B cell (primary cell): Measurements from ENCODE around the gene CC2D2A. TPM values are rescaled to one million over a fixed set of nuclear protein-coding genes. Genes with fewer than 3 reads are reported as not detected.

Source experiments
- ATAC-seq: fragments of 200-7000 bp; cut with Tn5 transposase; one replicate; pipeline ENCODE4 v1.10.0; 2021; ENCODE audit warnings: low read depth, mild to moderate bottlenecking, moderate number of reproducible peaks, moderate library complexity
- CTCF ChIA-PET: fragments of 350-600 bp; sonication (Branson Sonifier 250); formaldehyde crosslinking; loops from one replicate; lab custom pipeline; 2021; ENCODE audit warnings: antibody characterized with exemption, inconsistent platforms; lab: Charles Lee
- POLR2A ChIA-PET: fragments of 350-600 bp; sonication (Branson Sonifier 250); formaldehyde crosslinking; loops from one replicate; lab custom pipeline; 2021; ENCODE audit warnings: antibody characterized with exemption; lab: Charles Lee
- DNase-seq: peaks from one replicate; pipeline ENCODE4 v3.0.0; 2013
- H2AFZ ChIP-seq: 2 replicates; pipeline ENCODE4 v1.6.1; 2012; ENCODE audit warnings: mild to moderate bottlenecking, low read depth, low read length; ENCODE audit not compliant: insufficient read depth, poor library complexity, severe bottlenecking
- H3K27ac ChIP-seq, 2 donors: 1 replicate in 1 of 2; 2 replicates in 1 of 2; pipeline ENCODE4 v1.5.1; 2012 to 2013; ENCODE audit warnings: low read length in 2 of 2, mild to moderate bottlenecking in 2 of 2, moderate library complexity in 1 of 2
- H3K27me3 ChIP-seq, 4 experiments: fragments of 200-600 bp in 1 of 4; sonication (generic) in 1 of 4; replicated peaks in 1 of 4; 1 replicate in 2 of 4; 2 replicates in 2 of 4; pipeline versions ENCODE4 v1.6.1 to v1.7.0; 2013 to 2016; ENCODE audit warnings: low read length in 3 of 4, mild to moderate bottlenecking in 2 of 4, mixed read lengths in 1 of 4, moderate library complexity in 1 of 4; ENCODE audit not compliant: insufficient read depth in 4 of 4, control insufficient read depth in 3 of 4; ENCODE audit errors: control extremely low read depth in 1 of 4
- H3K36me3 ChIP-seq, 2 experiments: replicated peaks in 1 of 2; 1 replicate in 1 of 2; 2 replicates in 1 of 2; pipeline versions ENCODE4 v1.6.1 to v1.7.1; 2013; ENCODE audit warnings: low read length in 1 of 2; ENCODE audit not compliant: insufficient read depth in 2 of 2, control insufficient read depth in 1 of 2; ENCODE audit errors: control extremely low read depth in 1 of 2, extremely low read depth in 1 of 2
- H3K4me1 ChIP-seq, 2 donors: fragments of 200-600 bp in 1 of 2; sonication (generic) in 1 of 2; 1 replicate in 1 of 2; 2 replicates in 1 of 2; pipeline versions ENCODE4 v1.5.1 to v1.6.1; 2013 to 2017; ENCODE audit warnings: low read length in 2 of 2; ENCODE audit not compliant: control insufficient read depth in 2 of 2, insufficient read depth in 2 of 2
- H3K4me2 ChIP-seq: replicated peaks from 2 replicates; pipeline ENCODE3; 2012; ENCODE audit warnings: mild to moderate bottlenecking, low read depth, low read length; ENCODE audit not compliant: poor library complexity, severe bottlenecking
- H3K4me3 ChIP-seq, 5 experiments: fragments of 200-600 bp in 1 of 5; sonication (generic) in 1 of 5; 1 replicate in 3 of 5; 2 replicates in 2 of 5; pipeline versions ENCODE4 v1.5.1 to v1.7.0; 2011 to 2016; ENCODE audit warnings: low read length in 4 of 5, mild to moderate bottlenecking in 4 of 5, low read depth in 2 of 5, control low read depth in 1 of 5, moderate library complexity in 1 of 5; ENCODE audit not compliant: insufficient read depth in 1 of 5; ENCODE audit errors: control extremely low read depth in 1 of 5, extremely low read depth in 1 of 5
- H3K79me2 ChIP-seq: fragments of 200-600 bp; sonication (generic); one replicate; pipeline ENCODE4 v1.6.0; 2016; ENCODE audit warnings: low read length; ENCODE audit not compliant: control insufficient read depth, insufficient read depth
- H3K9ac ChIP-seq: fragments of 200-600 bp; sonication (generic); 2 replicates; pipeline ENCODE4 v1.6.1; 2017; ENCODE audit warnings: mild to moderate bottlenecking, low read length, moderate library complexity
- H3K9me3 ChIP-seq, 3 donors: one replicate each; pipeline versions ENCODE4 v1.6.1 to v1.7.1; 2013; ENCODE audit warnings: low read length in 2 of 3; ENCODE audit not compliant: control insufficient read depth in 2 of 3, insufficient read depth in 1 of 3; ENCODE audit errors: control extremely low read depth in 1 of 3
- H4K20me1 ChIP-seq: 2 replicates; pipeline ENCODE4 v1.6.0; 2012; ENCODE audit warnings: mild to moderate bottlenecking, low read length; ENCODE audit not compliant: insufficient read depth, control insufficient read depth, poor library complexity, severe bottlenecking
- H3K27ac Mint-ChIP-seq: one replicate; pipeline ENCODE4 v1.8.0; 2021; ENCODE audit warnings: mixed read lengths
- H3K27me3 Mint-ChIP-seq: one replicate; pipeline ENCODE4 v1.8.0; 2021; ENCODE audit warnings: mixed read lengths
- H3K4me1 Mint-ChIP-seq: one replicate; pipeline ENCODE4 v1.8.0; 2021; ENCODE audit warnings: mixed read lengths
- H3K4me3 Mint-ChIP-seq: one replicate; pipeline ENCODE4 v1.8.0; 2021; ENCODE audit warnings: mixed read lengths
- H3K9me3 Mint-ChIP-seq: one replicate; pipeline ENCODE4 v1.8.0; 2022; ENCODE audit warnings: mixed read lengths; ENCODE audit not compliant: insufficient read depth
- CTCF ChIP-seq: fragments of 200-600 bp; IDR thresholded peaks from one replicate; pipeline ENCODE4 v1.8.0; 2022; ENCODE audit warnings: antibody characterized with exemption, mild to moderate bottlenecking
- EZH2 ChIP-seq: IDR thresholded peaks from 2 replicates; pipeline ENCODE4 v1.6.1; 2012; ENCODE audit warnings: borderline replicate concordance, low read depth, mild to moderate bottlenecking, moderate library complexity, low read length; ENCODE audit not compliant: insufficient read depth, poor library complexity, severe bottlenecking
- WGBS: methylation state at CpG from one replicate; pipeline ENCODE4 v1.1.5; 2013; ENCODE audit warnings: missing lambda C conversion rate; ENCODE audit not compliant: insufficient coverage; 5-methylcytosine and 5-hydroxymethylcytosine counted together
- intact Hi-C: fragments of 100-400 bp; cut with micrococcal nuclease; formaldehyde crosslinking; loops from one replicate; pipeline ENCODE4 v1.10.0; 2022
- polyA plus RNA-seq: library from polyadenylated mRNA; depleted of rRNA; stranded (reverse); fragments of >200 nt; gene quantifications from 2 replicates; pipeline ENCODE4 v1.2.3, GENCODE V29; 2012
- total RNA-seq, 2 donors: library from RNA; stranded (reverse); fragments of 120-200 nt in 1 of 2; gene quantifications; 1 replicate in 1 of 2; 2 replicates in 1 of 2; pipeline versions ENCODE4 v1.2.3 to v1.2.4, GENCODE V29; 2013 to 2022

Gene CC2D2A
- total and polyA plus RNA-seq, 2 donors (not counting 1 experiment from before 2014, with no cell fraction given), result not detected

- H3K4me1 ChIP-seq, result peaks cover 3 to 4% of the 10 kb centered on the region in 2 donors
- Mint-ChIP-seq H3K4me1 (peaks cover 2% of the 10 kb centered on the region), H3K9me3 (no peaks in the 10 kb centered on the region), H3K27ac (no peak overlapping the region), H3K27me3 (no peaks in the 10 kb centered on the region), H3K4me3 (no peak overlapping the region)
- no peak overlapping the region for H3K4me3 ChIP-seq
- CTCF ChIA-PET, result no interaction called here
- H3K4me2 ChIP-seq, result peak overlapping the region; percentile 35
- no peaks in the 10 kb centered on the region for H4K20me1 ChIP-seq
- no peak overlapping the region for H2AFZ ChIP-seq
- no peaks in the 10 kb centered on the region for H3K9me3 ChIP-seq
- ATAC-seq (no peak), DNase-seq (no peak)
- no peaks in the 10 kb centered on the region for H3K79me2 ChIP-seq
- H3K27me3 ChIP-seq, result no peaks in the 10 kb centered on the region
- TF ChIP-seq EZH2 (no peak), CTCF (no peak)
- no peak overlapping the region for H3K9ac ChIP-seq
- no peaks in the 10 kb centered on the region for H3K36me3 ChIP-seq
- WGBS, result 50% methylated on average over 2 of the region's 3 CpGs
- POLR2A ChIA-PET, result no interaction called here
- no peak overlapping the region for H3K27ac ChIP-seq
- intact Hi-C loops, result no loop called here
These were observed 77.7 kb downstream of the CC2D2A start for GRCh38 chr4:15547392-15547791.

GRCh38 chr4:15550491-15550890 is 80.8 kb downstream of the CC2D2A start:
- Histone ChIP-seq H3K36me3 (no peaks in the 10 kb centered on the region), H3K9me3 (no peaks in the 10 kb centered on the region), H3K79me2 (no peaks in the 10 kb centered on the region), H3K4me2 (no peak overlapping the region), H3K4me3 (no peak overlapping the region), H3K27me3 (no peaks in the 10 kb centered on the region), H3K4me1 (peaks cover 3 to 4% of the 10 kb centered on the region in 2 donors), H4K20me1 (no peaks in the 10 kb centered on the region), H3K27ac (no peak overlapping the region), H3K9ac (no peak overlapping the region), H2AFZ (no peak overlapping the region)
- CTCF ChIA-PET, result no interaction called here
- Mint-ChIP-seq H3K27me3 (no peaks in the 10 kb centered on the region), H3K27ac (no peak overlapping the region), H3K4me1 (peaks cover 2% of the 10 kb centered on the region), H3K9me3 (no peaks in the 10 kb centered on the region), H3K4me3 (no peak overlapping the region)
- POLR2A ChIA-PET, result no interaction called here
- DNase-seq (no peak), ATAC-seq (no peak)
- intact Hi-C loops, result no loop called here
- WGBS, result 93% methylated on average over 3 of the region's 3 CpGs
- TF ChIP-seq EZH2 (no peak), CTCF (no peak)
